ENCODE data around the gene HDGFL2.

The HDGFL2 gene

DNA sequence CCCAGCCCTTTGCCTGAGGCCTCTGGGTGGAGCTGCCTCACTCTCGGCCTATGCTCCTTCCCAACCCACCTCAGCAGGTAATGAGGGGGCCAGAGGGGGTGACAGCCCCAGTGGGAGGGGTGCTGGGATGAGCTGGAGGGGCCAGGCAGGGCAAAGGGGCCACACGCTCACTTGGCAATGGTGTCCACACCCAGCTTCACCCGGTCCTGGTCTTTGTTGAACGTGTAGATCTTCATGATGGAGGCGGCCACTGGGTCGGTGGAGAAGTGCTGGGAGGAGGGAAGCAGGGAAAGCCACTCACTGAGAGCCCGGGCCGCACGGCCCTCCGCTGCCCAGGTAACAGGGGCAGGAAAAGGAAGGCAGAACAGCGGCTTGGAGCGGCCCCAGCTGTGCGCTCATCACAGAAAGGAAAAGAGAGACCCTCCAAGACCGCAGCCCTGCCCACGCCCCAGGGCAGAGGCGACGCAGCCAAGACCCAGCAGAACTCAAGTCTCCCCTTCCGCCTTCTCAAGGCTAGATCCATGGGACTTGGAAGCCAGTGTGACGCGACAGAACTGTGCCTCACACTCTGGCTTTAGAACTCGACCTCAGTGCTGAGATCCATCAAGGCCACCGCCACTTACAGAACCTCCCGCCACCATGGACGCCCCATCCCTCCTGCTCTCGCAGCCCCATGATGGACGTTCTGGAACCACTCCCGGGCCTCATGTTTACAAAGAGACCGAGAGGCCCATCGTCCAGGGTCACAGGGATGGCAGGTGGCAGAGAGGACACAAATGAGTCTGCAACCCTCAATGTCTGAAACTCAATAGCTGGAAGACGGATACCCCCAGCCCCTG, 23.7 kb upstream of the HDGFL2 start:
- WGBS, 2 donors (ENCODE audit: extremely low coverage in 2 of 2, insufficient read length in 2 of 2, insufficient replicate concordance in 1 of 2): no CpG with 5 or more reads among the region's 30 CpGs
- H4K91ac ChIP-seq (ENCODE audit: low read depth, low read length, poor library complexity): no peak overlapping the region
- H3K14ac ChIP-seq (ENCODE audit: low read length): no peak overlapping the region
- no peak overlapping the region for H2AK5ac ChIP-seq (ENCODE audit: low read depth, low read length)
- no peak overlapping the region for H2BK12ac ChIP-seq (ENCODE audit: low read length)
- H3K27me3 ChIP-seq (ENCODE audit: control insufficient read depth in 3 of 3, insufficient read depth in 3 of 3, low read depth in 1 of 3, low read length in 3 of 3): no peaks in the 10 kb centered on the region
- H2BK5ac ChIP-seq (ENCODE audit: low read length): peak overlapping the region; percentile 75
- H2AFZ ChIP-seq (ENCODE audit: low read length): no peak overlapping the region
- no peak for DNase-seq (ENCODE audit: low spot score)
- no peak overlapping the region for H2BK15ac ChIP-seq (ENCODE audit: low read length)
- no peak overlapping the region for H3K18ac ChIP-seq (ENCODE audit: low read length)
- H4K8ac ChIP-seq (ENCODE audit: low read depth, low read length): peak overlapping the region; percentile 72
- H3K27ac ChIP-seq (replicated peaks; ENCODE audit: low read length): no peak overlapping the region
- peak overlapping the region; percentile 5 for H2BK120ac ChIP-seq (ENCODE audit: low read depth, low read length)
- peaks cover 0 to 2% of the 10 kb centered on the region in 2 donors for H3K4me1 ChIP-seq (ENCODE audit: control insufficient read depth in 2 of 2, insufficient read depth in 1 of 2, low read depth in 1 of 2, low read length in 2 of 2)
- H3K4ac ChIP-seq (ENCODE audit: low read length): no peak overlapping the region
- H3K4me2 ChIP-seq (ENCODE audit: insufficient read depth, low read length, poor library complexity, severe bottlenecking): no peak overlapping the region
- no peaks in the 10 kb centered on the region for H3K9me3 ChIP-seq (replicated peaks in 1 of 2; ENCODE audit: control insufficient read depth in 2 of 2, insufficient read depth in 1 of 2, low read depth in 1 of 2, low read length in 2 of 2)
- H3K79me1 ChIP-seq (ENCODE audit: low read depth, low read length): peaks cover 5% of the 10 kb centered on the region
- H3K23ac ChIP-seq (ENCODE audit: low read depth, low read length, poor library complexity): peak overlapping the region; percentile 80
- no peak overlapping the region for H3K9ac ChIP-seq (ENCODE audit: low read depth, low read length, poor library complexity)
- no peak overlapping the region for H3K4me3 ChIP-seq (ENCODE audit: low read length in 2 of 2)
- peaks cover 46 to 91% of the 10 kb centered on the region in 2 donors for H3K36me3 ChIP-seq (replicated peaks in 1 of 2; ENCODE audit: control insufficient read depth in 2 of 2, insufficient read depth in 2 of 2, low read length in 2 of 2)

DNA sequence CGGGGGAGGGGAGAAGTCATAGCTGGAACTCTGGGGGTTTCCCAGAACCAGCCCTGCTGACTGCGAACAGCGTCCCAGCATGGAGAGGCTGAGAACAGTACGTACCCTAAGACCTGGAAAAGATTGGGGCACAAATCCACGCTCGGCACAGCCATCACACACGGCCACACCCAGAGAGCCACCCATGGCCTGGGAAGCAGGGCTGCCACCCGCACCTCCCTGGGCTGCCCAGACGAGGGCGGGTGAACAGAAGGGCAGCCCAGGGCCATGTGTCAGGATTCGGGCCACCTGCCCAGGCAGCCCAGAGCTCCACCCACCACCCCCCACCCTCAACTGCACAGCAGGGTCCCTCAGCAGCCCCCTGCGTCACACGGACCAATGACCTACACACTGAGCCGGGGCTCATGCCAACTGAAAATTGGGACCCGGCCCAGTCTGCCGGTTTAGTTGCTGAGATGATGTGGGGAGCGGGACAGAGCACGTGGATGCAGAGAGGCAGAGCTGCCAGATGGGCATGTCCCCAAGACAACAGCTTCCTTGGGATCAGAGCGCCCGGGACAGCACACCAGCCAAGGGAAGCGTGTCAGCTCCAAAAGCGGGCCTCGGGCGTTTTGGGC, 23.0 kb upstream of the HDGFL2 start:
- Histone ChIP-seq H3K27me3 (ENCODE audit: control insufficient read depth in 3 of 3, insufficient read depth in 3 of 3, low read depth in 1 of 3, low read length in 3 of 3) (no peaks in the 10 kb centered on the region), H3K4me2 (ENCODE audit: insufficient read depth, low read length, poor library complexity, severe bottlenecking) (no peak overlapping the region), H3K27ac (replicated peaks; ENCODE audit: low read length) (no peak overlapping the region), H3K79me1 (ENCODE audit: low read depth, low read length) (peaks cover 5% of the 10 kb centered on the region), H3K4me1 (ENCODE audit: control insufficient read depth in 2 of 2, insufficient read depth in 1 of 2, low read depth in 1 of 2, low read length in 2 of 2) (peaks cover 0 to 2% of the 10 kb centered on the region in 2 donors), H2BK120ac (ENCODE audit: low read depth, low read length) (no peak overlapping the region), H2AK5ac (ENCODE audit: low read depth, low read length) (no peak overlapping the region), H3K9ac (ENCODE audit: low read depth, low read length, poor library complexity) (no peak overlapping the region), H4K91ac (ENCODE audit: low read depth, low read length, poor library complexity) (no peak overlapping the region), H2BK5ac (ENCODE audit: low read length) (peak overlapping the region; percentile 75), H3K9me3 (replicated peaks in 1 of 2; ENCODE audit: control insufficient read depth in 2 of 2, insufficient read depth in 1 of 2, low read depth in 1 of 2, low read length in 2 of 2) (no peaks in the 10 kb centered on the region), H2BK15ac (ENCODE audit: low read length) (no peak overlapping the region), H2AFZ (ENCODE audit: low read length) (no peak overlapping the region), H3K23ac (ENCODE audit: low read depth, low read length, poor library complexity) (peak overlapping the region; percentile 20), H2BK12ac (ENCODE audit: low read length) (no peak overlapping the region), H4K8ac (ENCODE audit: low read depth, low read length) (no peak overlapping the region), H3K4me3 (ENCODE audit: low read length in 2 of 2) (no peak overlapping the region), H3K36me3 (replicated peaks in 1 of 2; ENCODE audit: control insufficient read depth in 2 of 2, insufficient read depth in 2 of 2, low read length in 2 of 2) (peaks cover 41 to 90% of the 10 kb centered on the region in 2 donors), H3K14ac (ENCODE audit: low read length) (no peak overlapping the region), H3K18ac (ENCODE audit: low read length) (peak overlapping the region; percentile 8), H3K4ac (ENCODE audit: low read length) (no peak overlapping the region)
- WGBS, 2 donors (ENCODE audit: extremely low coverage in 2 of 2, insufficient read length in 2 of 2, insufficient replicate concordance in 1 of 2): no CpG with 5 or more reads among the region's 24 CpGs
- no peak for DNase-seq (ENCODE audit: low spot score)

DNA sequence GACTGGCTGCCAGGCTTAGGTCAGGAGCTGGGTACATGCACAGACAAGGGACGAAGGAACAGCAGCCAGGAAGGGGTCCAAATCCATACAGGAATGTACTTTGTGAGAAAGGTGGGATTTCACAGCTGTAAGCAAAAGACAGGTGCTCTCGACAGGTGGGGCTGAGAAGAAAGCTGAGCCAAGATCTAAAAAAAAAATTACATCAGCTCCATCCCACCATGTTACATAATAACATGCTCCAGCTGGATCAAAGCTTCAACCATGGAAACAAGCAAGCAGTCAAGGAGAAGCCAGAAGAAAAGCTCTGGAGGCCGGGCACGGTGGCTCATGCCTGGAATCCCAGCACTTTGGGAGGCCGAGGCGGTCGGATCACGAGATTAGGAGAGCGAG, 22.5 kb upstream of the HDGFL2 start:
- H3K79me1 ChIP-seq (ENCODE audit: low read depth, low read length): peaks cover 5% of the 10 kb centered on the region
- no peak overlapping the region for H2BK15ac ChIP-seq (ENCODE audit: low read length)
- H2AFZ ChIP-seq (ENCODE audit: low read length): no peak overlapping the region
- no peaks in the 10 kb centered on the region for H3K27me3 ChIP-seq (ENCODE audit: control insufficient read depth in 3 of 3, insufficient read depth in 3 of 3, low read depth in 1 of 3, low read length in 3 of 3)
- no peak overlapping the region for H4K8ac ChIP-seq (ENCODE audit: low read depth, low read length)
- no peaks in the 10 kb centered on the region for H3K9me3 ChIP-seq (replicated peaks in 1 of 2; ENCODE audit: control insufficient read depth in 2 of 2, insufficient read depth in 1 of 2, low read depth in 1 of 2, low read length in 2 of 2)
- no peak overlapping the region for H3K4me2 ChIP-seq (ENCODE audit: insufficient read depth, low read length, poor library complexity, severe bottlenecking)
- no peak overlapping the region for H3K9ac ChIP-seq (ENCODE audit: low read depth, low read length, poor library complexity)
- no peak overlapping the region for H3K4ac ChIP-seq (ENCODE audit: low read length)
- H3K4me1 ChIP-seq (ENCODE audit: control insufficient read depth in 2 of 2, insufficient read depth in 1 of 2, low read depth in 1 of 2, low read length in 2 of 2): peaks cover 0 to 2% of the 10 kb centered on the region in 2 donors
- WGBS, 2 donors (ENCODE audit: extremely low coverage in 2 of 2, insufficient read length in 2 of 2, insufficient replicate concordance in 1 of 2): no CpG with 5 or more reads among the region's 9 CpGs
- H3K4me3 ChIP-seq (ENCODE audit: low read length in 2 of 2): no peak overlapping the region
- no peak overlapping the region for H2BK5ac ChIP-seq (ENCODE audit: low read length)
- no peak overlapping the region for H2AK5ac ChIP-seq (ENCODE audit: low read depth, low read length)
- no peak overlapping the region for H2BK120ac ChIP-seq (ENCODE audit: low read depth, low read length)
- H3K14ac ChIP-seq (ENCODE audit: low read length): no peak overlapping the region
- no peak overlapping the region for H3K18ac ChIP-seq (ENCODE audit: low read length)
- H2BK12ac ChIP-seq (ENCODE audit: low read length): no peak overlapping the region
- no peak overlapping the region for H3K23ac ChIP-seq (ENCODE audit: low read depth, low read length, poor library complexity)
- no peak for DNase-seq (ENCODE audit: low spot score)
- H3K36me3 ChIP-seq (replicated peaks in 1 of 2; ENCODE audit: control insufficient read depth in 2 of 2, insufficient read depth in 2 of 2, low read length in 2 of 2): peaks cover 36 to 89% of the 10 kb centered on the region in 2 donors
- no peak overlapping the region for H3K27ac ChIP-seq (replicated peaks; ENCODE audit: low read length)
- H4K91ac ChIP-seq (ENCODE audit: low read depth, low read length, poor library complexity): no peak overlapping the region

DNA sequence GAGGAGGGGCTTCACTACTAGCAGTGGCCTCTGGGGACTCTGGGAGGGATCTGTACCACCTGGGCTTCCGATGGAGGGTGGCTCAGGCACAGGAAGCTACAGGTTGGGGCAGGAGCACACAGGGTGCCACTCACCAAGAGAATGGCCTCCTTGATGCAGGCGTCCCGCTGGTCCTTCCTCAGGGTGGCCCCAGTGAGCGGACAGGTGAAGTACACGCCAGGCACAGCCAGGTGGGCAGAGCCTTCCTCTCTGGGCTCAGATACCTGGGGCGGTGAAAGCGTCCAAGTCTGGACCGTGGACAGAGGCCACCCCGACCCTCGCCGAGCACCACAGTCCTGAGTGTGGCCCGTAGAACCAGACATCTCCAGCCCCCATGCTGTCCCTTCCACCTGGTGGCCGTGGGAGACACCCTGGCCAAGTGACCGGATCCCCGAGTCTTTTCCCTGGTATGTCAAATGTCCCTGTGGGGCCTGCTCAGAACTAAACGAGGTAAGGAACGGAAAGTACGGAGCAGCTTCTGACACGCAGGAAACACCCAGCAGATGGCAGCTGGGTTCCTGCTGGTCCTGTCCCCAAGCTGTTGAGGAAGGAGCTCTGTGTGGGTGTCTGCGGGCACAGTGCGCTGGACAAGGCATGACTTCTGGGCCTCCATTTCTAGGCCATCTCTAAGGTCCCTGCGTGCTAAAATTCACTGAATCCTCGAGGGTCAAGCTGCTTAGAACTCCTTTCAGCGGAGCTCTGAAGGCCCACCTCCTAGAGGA, 19.7 kb upstream of the HDGFL2 start:
- no peaks in the 10 kb centered on the region for H3K9me3 ChIP-seq (replicated peaks in 1 of 2; ENCODE audit: control insufficient read depth in 2 of 2, insufficient read depth in 1 of 2, low read depth in 1 of 2, low read length in 2 of 2)
- H3K4me3 ChIP-seq (ENCODE audit: low read length in 2 of 2): no peak overlapping the region
- no peak overlapping the region for H3K4ac ChIP-seq (ENCODE audit: low read length)
- no peaks in the 10 kb centered on the region for H3K27me3 ChIP-seq (ENCODE audit: control insufficient read depth in 3 of 3, insufficient read depth in 3 of 3, low read depth in 1 of 3, low read length in 3 of 3)
- H4K91ac ChIP-seq (ENCODE audit: low read depth, low read length, poor library complexity): no peak overlapping the region
- peak overlapping the region; percentile 63 for H3K9ac ChIP-seq (ENCODE audit: low read depth, low read length, poor library complexity)
- H2BK15ac ChIP-seq (ENCODE audit: low read length): no peak overlapping the region
- H3K79me1 ChIP-seq (ENCODE audit: low read depth, low read length): peaks cover 2% of the 10 kb centered on the region
- H3K4me2 ChIP-seq (ENCODE audit: insufficient read depth, low read length, poor library complexity, severe bottlenecking): no peak overlapping the region
- no peak overlapping the region for H4K8ac ChIP-seq (ENCODE audit: low read depth, low read length)
- H3K27ac ChIP-seq (replicated peaks; ENCODE audit: low read length): no peak overlapping the region
- peak overlapping the region; percentile 44 for H3K18ac ChIP-seq (ENCODE audit: low read length)
- no peak for DNase-seq (ENCODE audit: low spot score)
- H3K23ac ChIP-seq (ENCODE audit: low read depth, low read length, poor library complexity): no peak overlapping the region
- H2AFZ ChIP-seq (ENCODE audit: low read length): no peak overlapping the region
- H3K36me3 ChIP-seq (replicated peaks in 1 of 2; ENCODE audit: control insufficient read depth in 2 of 2, insufficient read depth in 2 of 2, low read length in 2 of 2): peaks cover 25 to 61% of the 10 kb centered on the region in 2 donors
- no CpG with 5 or more reads among the region's 24 CpGs for WGBS, 2 donors (ENCODE audit: extremely low coverage in 2 of 2, insufficient read length in 2 of 2, insufficient replicate concordance in 1 of 2)
- H2BK120ac ChIP-seq (ENCODE audit: low read depth, low read length): no peak overlapping the region
- no peak overlapping the region for H3K14ac ChIP-seq (ENCODE audit: low read length)
- peaks cover 9 to 13% of the 10 kb centered on the region in 2 donors for H3K4me1 ChIP-seq (ENCODE audit: control insufficient read depth in 2 of 2, insufficient read depth in 1 of 2, low read depth in 1 of 2, low read length in 2 of 2)
- H2AK5ac ChIP-seq (ENCODE audit: low read depth, low read length): no peak overlapping the region
- H2BK5ac ChIP-seq (ENCODE audit: low read length): peak overlapping the region; percentile 46
- H2BK12ac ChIP-seq (ENCODE audit: low read length): no peak overlapping the region
